Transverse colon (tissue), 4 donors: ENCODE measurements around the gene GLIPR2. TPM values are rescaled to one million over a fixed set of nuclear protein-coding genes. Genes with fewer than 3 reads are reported as not detected.

Experiments used
- DNase-seq: peaks from one replicate; pipeline ENCODE4 v3.0.0-alpha.2; 2019
- H3K27ac ChIP-seq, 4 donors: fragments of 200-600 bp; sonication (generic); 2 replicates each; pipeline ENCODE4 v1.5.1; 2016 to 2018; ENCODE audit warnings: inconsistent platforms in 4 of 4
- H3K27me3 ChIP-seq: fragments of 200-600 bp; sonication (generic); 2 replicates; pipeline ENCODE4 v1.5.1; 2017; ENCODE audit warnings: inconsistent platforms
- H3K36me3 ChIP-seq, 4 donors: fragments of 200-600 bp; sonication (generic); 2 replicates each; pipeline ENCODE4 v1.5.1; 2017 to 2019; ENCODE audit warnings: inconsistent platforms in 4 of 4
- H3K4me1 ChIP-seq, 4 donors: fragments of 200-600 bp; sonication (generic); 2 replicates each; pipeline ENCODE4 v1.5.1; 2017 to 2020; ENCODE audit warnings: inconsistent platforms in 4 of 4
- H3K4me3 ChIP-seq, 4 donors: fragments of 200-600 bp; sonication (generic); 1 replicate in 1 of 4; 2 replicates in 3 of 4; pipeline versions ENCODE4 v1.5.1 to v1.6.1; 2017 to 2019; ENCODE audit warnings: inconsistent platforms in 4 of 4
- H3K9me3 ChIP-seq, 2 donors: fragments of 200-600 bp; sonication (generic); 2 replicates each; pipeline ENCODE4 v1.5.1; 2017 to 2019; ENCODE audit warnings: inconsistent platforms in 2 of 2
- EP300 ChIP-seq: sonication (generic); formaldehyde crosslinking; IDR thresholded peaks from one replicate; pipeline ENCODE4 v1.6.1; 2017; ENCODE audit warnings: antibody characterized with exemption, low read depth
- POLR2A ChIP-seq: fragments of 450-650 bp; IDR thresholded peaks from one replicate; pipeline ENCODE4 v1.6.1; 2016; ENCODE audit warnings: antibody characterized with exemption, mild to moderate bottlenecking, moderate library complexity
- POLR2AphosphoS5 ChIP-seq, 3 donors: sonication (generic); formaldehyde crosslinking; IDR thresholded peaks; one replicate each; pipeline ENCODE4 v1.6.1; 2016; ENCODE audit warnings: antibody characterized with exemption in 3 of 3
- WGBS, 2 donors: methylation state at CpG; one replicate each; pipeline ENCODE4 v1.1.5; 2018; ENCODE audit warnings: low coverage in 1 of 2; 5-methylcytosine and 5-hydroxymethylcytosine counted together
- in situ Hi-C, 4 donors: fragments of 200-750 bp; cut with MboI; loops; one replicate each; pipeline versions ENCODE4 v1.15.0 to v1.15.1; 2017; ENCODE audit warnings: low sequenced_read_pairs in 3 of 4, low pct_ligation_motif_present in 1 of 4, low pct_unique_long_range_greater_than_20kb in 1 of 4
- intact Hi-C: fragments of 100-400 bp; cut with DNase I; formaldehyde crosslinking; loops from one replicate; pipeline ENCODE4 v1.15.1; 2023; ENCODE audit warnings: low total_unique reads
- total RNA-seq, 4 donors: library from RNA; depleted of rRNA; stranded (reverse); fragments of >200 nt; gene quantifications; one replicate each; pipeline ENCODE4 v1.1.0, GENCODE V29; 2016
- TF ChIP-seq, protein P1 (sequence below), 5 experiments: fragments of 200-600 bp in 3 of 5; fragments of 450-650 bp in 2 of 5; sonication (generic) in 3 of 5; IDR thresholded peaks; 1 replicate in 2 of 5; 2 replicates in 3 of 5; pipeline ENCODE4 v1.5.1; 2016 to 2017; ENCODE audit warnings: antibody characterized with exemption in 5 of 5, inconsistent platforms in 3 of 5, mild to moderate bottlenecking in 2 of 5, moderate library complexity in 1 of 5

GLIPR2 gene
- total RNA-seq, 4 donors from 2014 or later = 9.7 to 40.4 (median 26.7) TPM

GRCh38 chr9:36110434-36110833, 26.1 kb upstream of the GLIPR2 start:
- in situ Hi-C loops = no loop called here

GRCh38 chr9:36112516-36112915, 24.0 kb upstream of the GLIPR2 start:
- TF ChIP-seq POLR2A (no peak), EP300 (no peak), POLR2AphosphoS5 (IDR thresholded peaks at IDR 0.05) (no peak)
- TF ChIP-seq, protein P1, sequence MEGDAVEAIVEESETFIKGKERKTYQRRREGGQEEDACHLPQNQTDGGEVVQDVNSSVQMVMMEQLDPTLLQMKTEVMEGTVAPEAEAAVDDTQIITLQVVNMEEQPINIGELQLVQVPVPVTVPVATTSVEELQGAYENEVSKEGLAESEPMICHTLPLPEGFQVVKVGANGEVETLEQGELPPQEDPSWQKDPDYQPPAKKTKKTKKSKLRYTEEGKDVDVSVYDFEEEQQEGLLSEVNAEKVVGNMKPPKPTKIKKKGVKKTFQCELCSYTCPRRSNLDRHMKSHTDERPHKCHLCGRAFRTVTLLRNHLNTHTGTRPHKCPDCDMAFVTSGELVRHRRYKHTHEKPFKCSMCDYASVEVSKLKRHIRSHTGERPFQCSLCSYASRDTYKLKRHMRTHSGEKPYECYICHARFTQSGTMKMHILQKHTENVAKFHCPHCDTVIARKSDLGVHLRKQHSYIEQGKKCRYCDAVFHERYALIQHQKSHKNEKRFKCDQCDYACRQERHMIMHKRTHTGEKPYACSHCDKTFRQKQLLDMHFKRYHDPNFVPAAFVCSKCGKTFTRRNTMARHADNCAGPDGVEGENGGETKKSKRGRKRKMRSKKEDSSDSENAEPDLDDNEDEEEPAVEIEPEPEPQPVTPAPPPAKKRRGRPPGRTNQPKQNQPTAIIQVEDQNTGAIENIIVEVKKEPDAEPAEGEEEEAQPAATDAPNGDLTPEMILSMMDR (IDR thresholded peaks at IDR 0.05) = no peak
- Histone ChIP-seq H3K27ac (no peak overlapping the region), H3K4me1 (no peaks in the 10 kb centered on the region), H3K27me3 (no peaks in the 10 kb centered on the region), H3K36me3 (no peaks in the 10 kb centered on the region), H3K9me3 (no peaks in the 10 kb centered on the region), H3K4me3 (no peak overlapping the region)
- intact Hi-C loops = no loop called here
- in situ Hi-C loops = no loop called here
- WGBS, 2 donors = 88 to 91% methylated on average over 3 of the region's 3 CpGs
- no peak for DNase-seq

More at GRCh38 chr9:36110434-36110833, 26.1 kb upstream of the GLIPR2 start:
- no peak overlapping the region for H3K4me3 ChIP-seq
- intact Hi-C loops = no loop called here
- H3K9me3 ChIP-seq = no peaks in the 10 kb centered on the region
- no peaks in the 10 kb centered on the region for H3K27me3 ChIP-seq
- H3K4me1 ChIP-seq = no peaks in the 10 kb centered on the region
- H3K27ac ChIP-seq = no peak overlapping the region
- TF ChIP-seq POLR2A (no peak), EP300 (no peak), POLR2AphosphoS5 (IDR thresholded peaks at IDR 0.05) (no peak)
- TF ChIP-seq, protein P1 (IDR thresholded peaks at IDR 0.05) = no peak
- H3K36me3 ChIP-seq = no peaks in the 10 kb centered on the region
- no peak for DNase-seq
- WGBS, 2 donors = 69 to 90% methylated on average over 2 of the region's 2 CpGs

GRCh38 chr9:36113999-36114398, 22.5 kb upstream of the GLIPR2 start:
- Histone ChIP-seq H3K4me3 (no peak overlapping the region), H3K27me3 (no peaks in the 10 kb centered on the region), H3K36me3 (no peaks in the 10 kb centered on the region), H3K27ac (no peak overlapping the region), H3K9me3 (no peaks in the 10 kb centered on the region), H3K4me1 (no peaks in the 10 kb centered on the region)
- no peak for DNase-seq
- intact Hi-C loops (no loop called here), in situ Hi-C loops (no loop called here)
- WGBS, 2 donors = 85 to 89% methylated on average over 2 of the region's 2 CpGs
- TF ChIP-seq POLR2AphosphoS5 (IDR thresholded peaks at IDR 0.05) (no peak), POLR2A (no peak), EP300 (no peak)
- TF ChIP-seq, protein P1 (IDR thresholded peaks at IDR 0.05) = no peak

DNA sequence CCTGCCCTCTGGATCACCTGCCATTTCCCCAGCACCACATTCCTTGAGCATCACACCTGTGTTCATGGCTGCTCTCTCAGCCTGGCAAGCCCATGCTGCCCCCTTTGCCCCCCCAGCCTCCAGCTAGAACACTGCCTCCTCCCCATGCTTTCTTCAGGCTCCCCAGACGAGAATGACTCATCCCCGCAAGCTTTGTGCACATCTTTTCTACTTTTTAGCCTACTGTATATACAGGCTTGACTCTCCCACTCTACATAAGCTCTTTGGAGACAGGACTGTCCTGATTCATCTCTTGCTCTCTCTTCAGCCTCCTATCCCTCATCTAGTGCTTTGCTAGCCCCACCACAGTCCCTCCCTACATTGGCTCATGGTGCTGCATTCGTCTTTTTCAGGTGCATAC, 19.9 kb upstream of the GLIPR2 start:
- WGBS, 2 donors = 60 to 76% methylated on average over 1 to 3 of the region's 3 CpGs
- Histone ChIP-seq H3K4me1 (no peaks in the 10 kb centered on the region), H3K36me3 (no peaks in the 10 kb centered on the region), H3K27ac (no peak overlapping the region), H3K4me3 (no peak overlapping the region), H3K9me3 (no peaks in the 10 kb centered on the region), H3K27me3 (no peaks in the 10 kb centered on the region)
- in situ Hi-C loops (no loop called here), intact Hi-C loops (no loop called here)
- TF ChIP-seq, protein P1 (IDR thresholded peaks at IDR 0.05) = no peak
- TF ChIP-seq EP300 (no peak), POLR2AphosphoS5 (IDR thresholded peaks at IDR 0.05) (no peak), POLR2A (no peak)
- no peak for DNase-seq
